MCF 10A (cell line): ENCODE measurements around the gene RPS6KA2. TPM values are rescaled to one million over a fixed set of nuclear protein-coding genes. Genes with fewer than 3 reads are reported as not detected.

Experiments used
- BruUV-seq: library from RNA; stranded (reverse); fragments of 400-500 nt; replicated peaks from 2 replicates; lab custom pipeline; 2021; lab: Mats Ljungman, UMichigan
- CTCF ChIA-PET: fragments of 300-600 bp; sonication (Branson Sonifier 250); formaldehyde crosslinking; extraction: SDS; loops from one replicate; lab custom pipeline; 2021; ENCODE audit warnings: antibody characterized with exemption, inconsistent platforms; lab: Yijun Ruan, JAX
- POLR2A ChIA-PET: fragments of 300-600, 350-650 bp; sonication (Branson Sonifier 250); formaldehyde crosslinking; extraction: SDS; loops from one replicate; lab custom pipeline; 2020; ENCODE audit warnings: antibody characterized with exemption, inconsistent platforms; lab: Yijun Ruan, JAX
- DNase-seq: peaks from one replicate; pipeline ENCODE4 v3.0.0-alpha.2; 2018; ENCODE audit not compliant: unreplicated experiment
- H3K27ac Mint-ChIP-seq: one replicate; pipeline ENCODE4 v1.8.0; 2022; ENCODE audit warnings: mild to moderate bottlenecking, low read depth, mixed read lengths; ENCODE audit not compliant: unreplicated experiment
- H3K27me3 Mint-ChIP-seq: one replicate; pipeline ENCODE4 v1.8.0; 2022; ENCODE audit warnings: mixed read lengths; ENCODE audit not compliant: insufficient read depth, unreplicated experiment
- H3K36me3 Mint-ChIP-seq: one replicate; pipeline ENCODE4 v1.8.0; 2022; ENCODE audit warnings: mild to moderate bottlenecking, moderate library complexity, mixed read lengths; ENCODE audit not compliant: insufficient read depth, unreplicated experiment
- H3K4me1 Mint-ChIP-seq: one replicate; pipeline ENCODE4 v1.8.0; 2022; ENCODE audit warnings: mixed read lengths; ENCODE audit not compliant: insufficient read depth, unreplicated experiment
- H3K4me3 Mint-ChIP-seq: one replicate; pipeline ENCODE4 v1.8.0; 2022; ENCODE audit warnings: mild to moderate bottlenecking, moderate library complexity, mixed read lengths; ENCODE audit not compliant: unreplicated experiment
- H3K9me3 Mint-ChIP-seq: one replicate; pipeline ENCODE4 v1.8.0; 2022; ENCODE audit warnings: mixed read lengths; ENCODE audit not compliant: unreplicated experiment
- CTCF ChIP-seq: fragments of 200-600 bp; IDR thresholded peaks from one replicate; pipeline ENCODE4 v1.8.0; 2022; ENCODE audit warnings: antibody characterized with exemption, mild to moderate bottlenecking; ENCODE audit not compliant: unreplicated experiment
- intact Hi-C: fragments of 100-400 bp; cut with micrococcal nuclease; formaldehyde crosslinking; loops from 2 replicates; pipeline ENCODE4 v1.14.1; 2022
- total RNA-seq: library from RNA; stranded (reverse); gene quantifications from 2 replicates; pipeline ENCODE4 v1.2.3, GENCODE V29; 2022

Gene RPS6KA2
- total RNA-seq, 1 experiment from 2014 or later, result 126 TPM

- H3K27ac Mint-ChIP-seq, result no peak overlapping the region
- DNase-seq, result no peak
- H3K9me3 Mint-ChIP-seq, result no peaks in the 10 kb centered on the region
- ChIA-PET CTCF (interaction anchor here (0.7 to 0.8 kb wide), 2 partner anchors 11 to 57 kb away, joined by 3 read pairs; no protein-coding TSS in a partner anchor), POLR2A (interaction anchor here (0.7 kb wide), 1 partner anchor 30 kb away, joined by 4 read pairs; no protein-coding TSS in a partner anchor)
- H3K4me1 Mint-ChIP-seq, result no peaks in the 10 kb centered on the region
- no peak overlapping the region for H3K4me3 Mint-ChIP-seq
- H3K27me3 Mint-ChIP-seq, result peaks cover 30% of the 10 kb centered on the region
- no peak for TF ChIP-seq CTCF
- BruUV-seq, result no TSS peak
- no peaks in the 10 kb centered on the region for H3K36me3 Mint-ChIP-seq
- intact Hi-C loops, result no loop called here
Observed at GRCh38 chr6:166656230-166657151, 29.4 kb upstream of the RPS6KA2 start.

- TF ChIP-seq CTCF, result no peak
- no peak overlapping the region for H3K4me3 Mint-ChIP-seq
- no peak for DNase-seq
- H3K27me3 Mint-ChIP-seq, result peaks cover 23% of the 10 kb centered on the region
- no TSS peak for BruUV-seq
- ChIA-PET POLR2A (interaction anchor here (0.7 kb wide), 1 partner anchor 29 kb away, joined by 4 read pairs; no protein-coding TSS in a partner anchor), CTCF (interaction anchor here (0.6 to 0.8 kb wide), 2 partner anchors 10 to 221 kb away, joined by 3 read pairs; no protein-coding TSS in a partner anchor)
- no peak overlapping the region for H3K27ac Mint-ChIP-seq
- no peaks in the 10 kb centered on the region for H3K36me3 Mint-ChIP-seq
- intact Hi-C loops, result no loop called here
- no peaks in the 10 kb centered on the region for H3K9me3 Mint-ChIP-seq
- no peaks in the 10 kb centered on the region for H3K4me1 Mint-ChIP-seq
Observed at GRCh38 chr6:166655713-166656229, 28.7 kb upstream of the RPS6KA2 start.

- no peaks in the 10 kb centered on the region for H3K36me3 Mint-ChIP-seq
- no peaks in the 10 kb centered on the region for H3K4me1 Mint-ChIP-seq
- H3K27me3 Mint-ChIP-seq, result peaks cover 17% of the 10 kb centered on the region
- H3K4me3 Mint-ChIP-seq, result no peak overlapping the region
- no peak for TF ChIP-seq CTCF
- no peaks in the 10 kb centered on the region for H3K9me3 Mint-ChIP-seq
- intact Hi-C loops, result no loop called here
- H3K27ac Mint-ChIP-seq, result no peak overlapping the region
- CTCF ChIA-PET, result interaction anchor here (0.6 to 0.8 kb wide), 2 partner anchors 10 to 220 kb away, joined by 3 read pairs; no protein-coding TSS in a partner anchor
- POLR2A ChIA-PET, result no interaction called here
- no TSS peak for BruUV-seq
- DNase-seq, result no peak
Observed at GRCh38 chr6:166655251-166655650, 28.2 kb upstream of the RPS6KA2 start.

GRCh38 chr6:166654573-166654972, 27.5 kb upstream of the RPS6KA2 start:
- POLR2A ChIA-PET, result no interaction called here
- TF ChIP-seq CTCF, result no peak

More at GRCh38 chr6:166654573-166654972, 27.5 kb upstream of the RPS6KA2 start:
- intact Hi-C loops, result no loop called here
- Mint-ChIP-seq H3K27ac (no peak overlapping the region), H3K9me3 (no peaks in the 10 kb centered on the region), H3K4me3 (no peak overlapping the region), H3K27me3 (peaks cover 11% of the 10 kb centered on the region), H3K36me3 (no peaks in the 10 kb centered on the region), H3K4me1 (no peaks in the 10 kb centered on the region)
- no TSS peak for BruUV-seq
- CTCF ChIA-PET, result no interaction called here
- no peak for DNase-seq
